ENCODE data around the gene USH2A. TPM values are rescaled to one million over a fixed set of nuclear protein-coding genes. Genes with fewer than 3 reads are reported as not detected.
"Not testable (repeated sequence)": the region's sequence is repeated elsewhere in the genome, so short reads cannot be mapped to it uniquely, and the experiment has no call there.

USH2A gene
- total RNA-seq, 2 donors from 2014 or later, result 1.7 to 3.9 TPM

GRCh38 chr1:216173376-216173995 lies 249.8 kb downstream of the USH2A start:
- ATAC-seq, result no peak
- no peak for DNase-seq
- intact Hi-C loops (cut with DNase I), result no loop called here

DNA sequence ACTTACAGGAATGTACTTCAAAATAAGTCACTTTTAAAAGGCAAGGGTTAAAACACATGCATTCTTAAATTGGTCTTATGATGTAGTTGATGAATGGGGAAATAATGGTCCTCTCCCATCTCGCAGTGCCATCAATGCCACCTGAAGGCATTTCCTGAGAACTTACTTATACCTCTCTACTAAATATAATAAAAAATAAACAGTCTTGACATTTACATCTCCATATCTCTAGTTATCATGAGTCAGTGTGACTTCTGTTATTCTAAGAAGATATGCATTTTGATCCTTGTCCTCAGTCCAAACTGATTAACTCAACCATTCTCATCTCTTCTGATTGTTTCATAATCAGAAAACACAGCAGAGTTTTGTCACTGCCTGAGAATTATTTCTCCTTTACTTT lies 253.9 kb downstream of the USH2A start:
- ATAC-seq, result no peak
- DNase-seq, result no peak
- intact Hi-C loops (cut with DNase I), result no loop called here

DNA sequence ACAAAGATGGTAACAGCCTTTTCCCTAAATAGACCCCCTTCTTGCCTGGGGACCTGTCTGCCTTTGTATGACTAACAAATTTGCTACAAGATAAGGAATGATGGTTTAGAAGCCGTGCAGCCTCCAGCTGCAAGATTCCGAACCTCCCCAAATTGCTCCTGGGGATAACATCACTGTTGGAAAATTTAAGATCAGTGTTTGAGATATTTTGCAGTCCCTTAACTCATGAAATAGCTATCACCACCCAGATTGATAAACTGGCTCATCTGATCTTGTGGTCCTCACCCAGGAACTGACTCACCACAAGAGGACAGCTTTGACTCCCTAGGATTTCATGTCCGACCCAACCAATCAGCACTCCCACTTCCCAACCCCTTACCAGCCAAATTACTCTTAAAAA lies 254.7 kb downstream of the USH2A start:
- DNase-seq (no peak), ATAC-seq (no peak)
- intact Hi-C loops (cut with DNase I), result no loop called here

GRCh38 chr1:216154063-216154462 lies 269.2 kb downstream of the USH2A start:
- ATAC-seq (no peak), DNase-seq (no peak)
- intact Hi-C loops (cut with DNase I), result no loop called here

- intact Hi-C loops (cut with DNase I), result no loop called here
- ATAC-seq (no peak), DNase-seq (no peak)
These were observed 270.1 kb downstream of the USH2A start for GRCh38 chr1:216153130-216153529.

GRCh38 chr1:216145451-216146018 lies 277.7 kb downstream of the USH2A start:
- ATAC-seq; DNase-seq; intact Hi-C loops (cut with DNase I): not testable (repeated sequence)

GRCh38 chr1:216144661-216145450 lies 278.4 kb downstream of the USH2A start:
- DNase-seq (no peak), ATAC-seq (no peak)
- intact Hi-C loops (cut with DNase I), result no loop called here

GRCh38 chr1:216142921-216143320 lies 280.3 kb downstream of the USH2A start:
- ATAC-seq (no peak), DNase-seq (no peak)
- intact Hi-C loops (cut with DNase I), result no loop called here

- ATAC-seq, result no peak
- intact Hi-C loops (cut with DNase I), result no loop called here
- no peak for DNase-seq
These were observed 282.3 kb downstream of the USH2A start for GRCh38 chr1:216140730-216141524.

- DNase-seq, result no peak
- no peak for ATAC-seq
- intact Hi-C loops (cut with DNase I), result no loop called here
These were observed 299.0 kb downstream of the USH2A start for GRCh38 chr1:216124192-216124781.

DNA sequence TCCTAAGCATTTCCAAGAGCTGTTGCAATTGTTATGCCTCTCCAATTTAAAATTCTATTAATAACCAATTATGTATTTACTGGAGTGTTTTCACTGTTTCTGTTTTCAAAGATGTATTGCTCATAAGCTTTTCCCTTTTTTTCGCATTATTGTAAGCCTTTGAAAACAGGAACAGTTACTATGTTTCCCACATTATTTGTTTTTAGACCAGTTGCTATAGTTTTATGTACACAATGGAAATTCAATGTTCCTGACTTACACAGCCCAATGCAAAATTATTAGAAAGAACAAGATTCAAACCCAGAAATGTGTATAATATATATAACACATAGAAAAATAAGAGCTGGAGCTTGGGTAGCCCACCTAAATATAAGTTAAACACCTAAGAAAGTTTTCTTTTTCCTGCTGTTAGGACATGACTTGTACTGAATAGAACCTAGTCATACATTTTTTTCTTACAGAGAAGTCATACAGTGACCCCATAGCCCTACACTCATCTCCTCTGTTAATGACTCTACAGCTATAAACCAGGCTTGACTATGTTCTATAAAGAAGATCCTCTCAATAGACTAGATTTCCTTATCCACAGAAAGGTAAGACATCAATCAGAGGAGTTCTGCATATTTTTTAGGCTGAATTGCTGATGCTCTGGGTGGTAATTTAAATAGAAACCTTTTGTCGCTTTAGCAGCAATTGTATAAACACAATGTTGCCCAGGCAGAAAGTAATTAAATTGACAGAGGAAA lies 299.6 kb downstream of the USH2A start:
- DNase-seq (no peak), ATAC-seq (no peak)

DNA sequence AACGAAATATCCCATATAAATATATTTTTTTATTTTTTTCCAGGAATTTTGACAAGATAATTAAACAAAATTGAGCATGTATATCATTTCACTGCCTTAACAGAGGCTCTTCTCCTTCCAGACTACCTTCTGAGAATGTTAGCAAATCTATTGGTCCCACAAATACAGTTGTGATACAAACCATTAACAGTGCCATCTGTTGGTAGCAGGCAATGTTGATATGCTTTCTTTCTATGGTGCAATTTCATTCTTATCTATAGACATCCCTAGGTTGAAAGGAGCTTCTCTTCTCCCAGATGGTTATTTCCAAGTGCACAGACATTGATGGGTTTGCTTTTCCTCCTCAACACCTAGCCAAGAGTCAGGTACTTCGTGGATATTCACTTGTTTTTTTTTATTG lies 303.6 kb downstream of the USH2A start:
- intact Hi-C loops (cut with DNase I), result no loop called here
- DNase-seq (no peak), ATAC-seq (no peak)

More for the DNA sequence above, 299.6 kb downstream of the USH2A start:
- intact Hi-C loops (cut with DNase I), result no loop called here

GRCh38 chr1:216114180-216114579 lies 309.1 kb downstream of the USH2A start:
- DNase-seq (no peak), ATAC-seq (no peak)
- intact Hi-C loops (cut with DNase I), result no loop called here

- intact Hi-C loops (cut with DNase I), result no loop called here
- DNase-seq (no peak), ATAC-seq (no peak)
These were observed 310.1 kb downstream of the USH2A start for GRCh38 chr1:216113181-216113580.

GRCh38 chr1:216111842-216112241 lies 311.4 kb downstream of the USH2A start:
- DNase-seq (no peak), ATAC-seq (no peak)
- intact Hi-C loops (cut with DNase I), result no loop called here

- no peak for ATAC-seq
- intact Hi-C loops (cut with DNase I), result no loop called here
- no peak for DNase-seq
These were observed 327.8 kb downstream of the USH2A start for GRCh38 chr1:216095400-216095799.

GRCh38 chr1:216090556-216090955 lies 332.7 kb downstream of the USH2A start:
- intact Hi-C loops (cut with DNase I), result no loop called here

GRCh38 chr1:216086678-216087077 lies 336.6 kb downstream of the USH2A start:
- intact Hi-C loops (cut with DNase I), result no loop called here
- DNase-seq (no peak), ATAC-seq (no peak)

More at GRCh38 chr1:216090556-216090955, 332.7 kb downstream of the USH2A start:
- ATAC-seq (no peak), DNase-seq (no peak)

- no peak for DNase-seq
- intact Hi-C loops (cut with DNase I), result no loop called here
These were observed 341.8 kb downstream of the USH2A start for GRCh38 chr1:216081445-216081844.

More at GRCh38 chr1:216081445-216081844, 341.8 kb downstream of the USH2A start:
- no peak for ATAC-seq
